IPS-18a (cell line): ENCODE measurements around the gene HEATR5A.
"Not testable (repeated sequence)": the region's sequence is repeated elsewhere in the genome, so short reads cannot be mapped to it uniquely, and the experiment has no call there.

Experiments
- H3K27ac ChIP-seq: one replicate; pipeline ENCODE4 v1.5.1; 2013; ENCODE audit warnings: low read length
- H3K27me3 ChIP-seq: one replicate; pipeline ENCODE4 v1.6.1; 2013; ENCODE audit warnings: mild to moderate bottlenecking, low read length; ENCODE audit not compliant: control insufficient read depth, insufficient read depth
- H3K36me3 ChIP-seq: one replicate; pipeline ENCODE4 v1.6.1; 2013; ENCODE audit warnings: low read depth, low read length; ENCODE audit not compliant: control insufficient read depth
- H3K4me1 ChIP-seq: one replicate; pipeline ENCODE4 v1.6.1; 2013; ENCODE audit warnings: low read depth, low read length; ENCODE audit not compliant: control insufficient read depth
- H3K4me3 ChIP-seq: one replicate; pipeline ENCODE4 v1.5.1; 2013; ENCODE audit warnings: low read length
- H3K9ac ChIP-seq: one replicate; pipeline ENCODE4 v1.6.1; 2013; ENCODE audit warnings: mild to moderate bottlenecking, low read length, moderate library complexity
- H3K9me3 ChIP-seq: one replicate; pipeline ENCODE4 v1.6.1; 2013; ENCODE audit warnings: low read depth, low read length; ENCODE audit not compliant: control insufficient read depth

Gene HEATR5A

GRCh38 chr14:31287294-31287972, 132.9 kb downstream of the HEATR5A start:
- Histone ChIP-seq H3K4me3 (no peak overlapping the region), H3K36me3 (no peaks in the 10 kb centered on the region), H3K9ac (no peak overlapping the region), H3K4me1 (no peaks in the 10 kb centered on the region), H3K27me3 (no peaks in the 10 kb centered on the region), H3K27ac (no peak overlapping the region), H3K9me3 (no peaks in the 10 kb centered on the region)

- Histone ChIP-seq H3K27ac (no peak overlapping the region), H3K27me3 (no peaks in the 10 kb centered on the region), H3K9ac (no peak overlapping the region), H3K4me3 (no peak overlapping the region), H3K4me1 (no peaks in the 10 kb centered on the region), H3K36me3 (no peaks in the 10 kb centered on the region), H3K9me3 (no peaks in the 10 kb centered on the region)
Observed at GRCh38 chr14:31286456-31287293, 133.7 kb downstream of the HEATR5A start.

DNA sequence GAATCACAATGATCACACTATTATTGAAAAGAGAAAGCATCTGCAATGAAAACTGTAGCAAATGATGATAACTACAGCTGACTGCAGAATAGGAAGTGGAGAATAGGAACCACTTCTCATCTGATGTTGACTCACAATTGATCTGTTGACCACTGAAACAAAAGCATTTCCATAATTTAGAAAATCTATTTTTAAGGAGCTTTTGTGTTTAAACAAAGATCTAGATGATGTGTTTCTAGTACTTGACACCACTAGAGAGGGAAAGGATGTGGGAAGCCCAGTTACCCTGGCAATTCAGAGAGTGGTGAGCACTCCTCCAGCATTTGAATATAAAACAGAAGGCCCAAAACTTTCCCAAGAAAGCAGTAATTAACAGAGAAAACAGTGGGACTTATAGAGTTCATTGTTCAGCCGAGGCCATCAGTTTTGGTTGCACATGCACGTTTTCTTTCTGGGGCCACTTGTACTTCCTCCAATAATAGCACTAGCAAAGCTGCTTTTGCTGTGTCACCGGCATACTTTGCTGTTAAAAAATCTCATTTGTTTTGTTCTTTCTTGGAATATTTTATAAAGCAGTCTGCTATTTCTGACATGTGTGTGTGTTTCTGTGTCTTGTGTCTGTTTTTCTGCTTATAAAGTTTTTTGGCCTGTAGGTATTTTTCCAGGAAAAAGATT, 136.6 kb downstream of the HEATR5A start:
- H3K27ac ChIP-seq: no peak overlapping the region

DNA sequence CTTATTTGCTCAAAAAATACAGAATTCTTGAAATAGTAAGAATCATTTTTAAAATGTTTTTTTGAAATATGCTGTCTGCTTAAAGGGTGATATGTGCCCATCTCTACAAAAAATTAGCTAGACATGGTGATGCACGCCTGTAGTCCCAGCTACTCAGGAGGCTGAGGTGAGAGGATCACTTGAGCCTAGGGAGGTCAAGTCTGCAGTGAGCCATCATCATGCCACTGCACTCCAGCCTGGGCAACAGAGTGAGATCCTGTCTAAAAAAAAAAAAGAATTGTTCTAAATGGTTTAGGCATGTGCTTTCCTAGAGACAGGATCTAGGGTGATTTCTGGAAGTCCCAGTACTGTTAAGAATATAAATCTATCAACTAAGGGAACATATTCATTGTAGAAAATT, 137.2 kb downstream of the HEATR5A start:
- Histone ChIP-seq H3K4me3 (no peak overlapping the region), H3K36me3 (no peaks in the 10 kb centered on the region), H3K9ac (no peak overlapping the region), H3K27ac (no peak overlapping the region), H3K9me3 (peaks cover 13% of the 10 kb centered on the region), H3K4me1 (no peaks in the 10 kb centered on the region), H3K27me3 (no peaks in the 10 kb centered on the region)

More for the DNA sequence above, 136.6 kb downstream of the HEATR5A start:
- no peaks in the 10 kb centered on the region for H3K27me3 ChIP-seq
- no peak overlapping the region for H3K4me3 ChIP-seq
- no peaks in the 10 kb centered on the region for H3K4me1 ChIP-seq
- no peaks in the 10 kb centered on the region for H3K36me3 ChIP-seq
- H3K9ac ChIP-seq: no peak overlapping the region
- H3K9me3 ChIP-seq: peaks cover 11% of the 10 kb centered on the region

GRCh38 chr14:31280871-31281220, 139.5 kb downstream of the HEATR5A start:
- Histone ChIP-seq H3K9me3 (peaks cover 20% of the 10 kb centered on the region), H3K9ac (no peak overlapping the region), H3K27ac (no peak overlapping the region), H3K4me1 (no peaks in the 10 kb centered on the region), H3K4me3 (no peak overlapping the region), H3K36me3 (no peaks in the 10 kb centered on the region), H3K27me3 (no peaks in the 10 kb centered on the region)

- no peak overlapping the region for H3K27ac ChIP-seq
- no peak overlapping the region for H3K4me3 ChIP-seq
- H3K9ac ChIP-seq: no peak overlapping the region
- H3K4me1 ChIP-seq: no peaks in the 10 kb centered on the region
- H3K9me3 ChIP-seq: peaks cover 24% of the 10 kb centered on the region
- H3K36me3 ChIP-seq: no peaks in the 10 kb centered on the region
- H3K27me3 ChIP-seq: no peaks in the 10 kb centered on the region
Observed at GRCh38 chr14:31280132-31280870, 140.0 kb downstream of the HEATR5A start.

DNA sequence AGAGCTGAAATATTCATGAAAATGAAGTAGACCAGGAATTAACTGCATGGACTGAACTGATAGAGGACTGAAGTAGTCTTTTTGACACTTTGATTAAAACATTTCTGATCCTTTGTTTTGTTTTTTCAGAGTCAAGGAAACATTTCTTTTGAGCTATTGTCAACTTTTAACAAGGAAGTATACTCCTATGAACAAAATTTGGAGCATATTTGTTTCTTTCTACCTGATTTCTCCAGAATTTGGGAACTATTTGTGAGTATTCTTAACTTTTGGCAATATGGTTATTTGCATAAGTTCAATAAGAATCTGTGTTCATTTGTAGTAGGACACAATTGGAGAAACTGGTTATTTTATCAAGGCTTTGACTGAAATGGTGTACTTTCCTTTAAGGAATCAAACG, 141.5 kb downstream of the HEATR5A start:
- no peak overlapping the region for H3K9ac ChIP-seq
- no peaks in the 10 kb centered on the region for H3K4me1 ChIP-seq
- no peak overlapping the region for H3K4me3 ChIP-seq
- no peak overlapping the region for H3K27ac ChIP-seq
- H3K9me3 ChIP-seq: peaks cover 25% of the 10 kb centered on the region
- H3K36me3 ChIP-seq: no peaks in the 10 kb centered on the region
- no peaks in the 10 kb centered on the region for H3K27me3 ChIP-seq

DNA sequence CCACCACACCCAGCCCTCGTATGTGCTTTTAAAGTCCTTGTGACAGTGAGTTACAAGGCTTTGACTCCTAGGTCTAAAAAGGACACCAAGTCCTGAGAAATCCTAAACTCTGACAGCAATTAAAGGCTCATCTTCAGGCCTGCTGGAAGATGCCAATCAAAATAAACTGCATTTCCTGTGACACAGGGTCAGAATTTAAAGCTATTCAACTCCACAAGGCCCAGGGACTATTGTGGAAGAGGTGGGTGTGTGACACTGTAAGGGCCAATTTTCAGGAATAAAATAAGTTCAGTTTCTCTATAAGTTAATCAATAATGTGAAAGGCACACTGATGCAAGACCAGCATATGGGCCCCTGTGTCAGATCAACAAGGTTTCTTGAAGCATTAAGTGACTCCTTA, 143.3 kb downstream of the HEATR5A start:
- Histone ChIP-seq H3K9me3 (peaks cover 25% of the 10 kb centered on the region), H3K4me1 (no peaks in the 10 kb centered on the region), H3K36me3 (no peaks in the 10 kb centered on the region)

GRCh38 chr14:31276417-31276816, 143.9 kb downstream of the HEATR5A start:
- not testable (repeated sequence) for H3K36me3 ChIP-seq, H3K27ac ChIP-seq, H3K9ac ChIP-seq, H3K4me1 ChIP-seq, H3K27me3 ChIP-seq, H3K4me3 ChIP-seq
- peaks cover 25% of the 10 kb centered on the region for H3K9me3 ChIP-seq

More for the DNA sequence above, 143.3 kb downstream of the HEATR5A start:
- H3K9ac ChIP-seq: no peak overlapping the region
- no peaks in the 10 kb centered on the region for H3K27me3 ChIP-seq
- H3K4me3 ChIP-seq: no peak overlapping the region
- H3K27ac ChIP-seq: no peak overlapping the region

DNA sequence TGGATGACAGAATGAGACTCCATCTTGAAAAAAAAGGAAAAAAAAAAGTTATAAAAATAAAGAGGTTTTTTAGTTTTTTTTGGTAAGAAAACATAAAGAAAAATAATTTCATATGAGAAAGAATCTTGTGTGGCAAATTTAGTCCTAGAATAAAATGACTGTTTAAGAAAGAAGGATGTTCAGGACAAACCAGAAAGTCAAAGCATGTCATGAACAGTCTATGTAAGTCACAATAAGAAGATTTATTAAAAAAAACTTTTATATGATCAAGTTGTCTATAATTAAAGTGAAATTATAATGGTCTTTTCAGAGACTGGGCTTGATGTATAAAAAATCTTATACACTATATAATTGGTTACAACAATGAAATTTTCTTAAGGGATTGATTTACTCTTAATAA, 144.6 kb downstream of the HEATR5A start:
- no peak overlapping the region for H3K27ac ChIP-seq
- H3K9ac ChIP-seq: no peak overlapping the region
- no peaks in the 10 kb centered on the region for H3K4me1 ChIP-seq
- no peaks in the 10 kb centered on the region for H3K36me3 ChIP-seq
- peaks cover 25% of the 10 kb centered on the region for H3K9me3 ChIP-seq
- H3K4me3 ChIP-seq: no peak overlapping the region
- no peaks in the 10 kb centered on the region for H3K27me3 ChIP-seq

GRCh38 chr14:31271648-31272047, 148.7 kb downstream of the HEATR5A start:
- H3K9me3 ChIP-seq: peaks cover 17% of the 10 kb centered on the region
- H3K4me1 ChIP-seq: no peaks in the 10 kb centered on the region

More at GRCh38 chr14:31271648-31272047, 148.7 kb downstream of the HEATR5A start:
- no peak overlapping the region for H3K27ac ChIP-seq
- no peaks in the 10 kb centered on the region for H3K27me3 ChIP-seq
- H3K36me3 ChIP-seq: no peaks in the 10 kb centered on the region
- H3K4me3 ChIP-seq: no peak overlapping the region
- H3K9ac ChIP-seq: no peak overlapping the region
